ENCODE results near the gene CENPQ.

- TF ChIP-seq CTCF (conservative IDR thresholded peaks at IDR 0.05; ENCODE audit: low read depth, low read length) (no peak), EZH2 (IDR thresholded peaks at IDR 0.05; ENCODE audit: borderline replicate concordance, low read depth, low read length, poor library complexity, severe bottlenecking) (no peak)
These were observed 54.7 kb downstream of the CENPQ start for GRCh38 chr6:49517919-49518318.

Data from A673 (cell line).